ENCODE measurements around the gene DSG2.

The DSG2 gene

GRCh38 chr18:31486165-31486564 lies 11.8 kb upstream of the DSG2 start:
- TF ChIP-seq FOXP2 (optimal IDR thresholded peaks at IDR 0.05; ENCODE audit: borderline replicate concordance, extremely low read depth, extremely low read length, insufficient read depth) = no peak
- TF ChIP-seq POLR2AphosphoS5 (IDR thresholded peaks at IDR 0.05; ENCODE audit: low read depth, low read length) = no peak
- no peak for TF ChIP-seq REST (IDR thresholded peaks at IDR 0.05; ENCODE audit: insufficient read depth in 1 of 2, low read depth in 2 of 2, low read length in 2 of 2)
- TF ChIP-seq TAF1 (IDR thresholded peaks at IDR 0.05; ENCODE audit: borderline replicate concordance, insufficient read depth, low read length) = no peak
- TF ChIP-seq SIN3A (IDR thresholded peaks at IDR 0.05; ENCODE audit: borderline replicate concordance, insufficient read depth, low read length) = no peak

- TF ChIP-seq SIN3A (IDR thresholded peaks at IDR 0.05; ENCODE audit: borderline replicate concordance, insufficient read depth, low read length) (no peak), POLR2AphosphoS5 (IDR thresholded peaks at IDR 0.05; ENCODE audit: low read depth, low read length) (no peak), REST (IDR thresholded peaks at IDR 0.05; ENCODE audit: insufficient read depth in 1 of 2, low read depth in 2 of 2, low read length in 2 of 2) (no peak), FOXP2 (optimal IDR thresholded peaks at IDR 0.05; ENCODE audit: borderline replicate concordance, extremely low read depth, extremely low read length, insufficient read depth) (no peak), TAF1 (IDR thresholded peaks at IDR 0.05; ENCODE audit: borderline replicate concordance, insufficient read depth, low read length) (no peak)
Observed at GRCh38 chr18:31487246-31488015, 10.5 kb upstream of the DSG2 start.

- no peak for TF ChIP-seq FOXP2 (optimal IDR thresholded peaks at IDR 0.05; ENCODE audit: borderline replicate concordance, extremely low read depth, extremely low read length, insufficient read depth)
- no peak for TF ChIP-seq POLR2AphosphoS5 (IDR thresholded peaks at IDR 0.05; ENCODE audit: low read depth, low read length)
- no peak for TF ChIP-seq TAF1 (IDR thresholded peaks at IDR 0.05; ENCODE audit: borderline replicate concordance, insufficient read depth, low read length)
- no peak for TF ChIP-seq SIN3A (IDR thresholded peaks at IDR 0.05; ENCODE audit: borderline replicate concordance, insufficient read depth, low read length)
- no peak for TF ChIP-seq REST (IDR thresholded peaks at IDR 0.05; ENCODE audit: insufficient read depth in 1 of 2, low read depth in 2 of 2, low read length in 2 of 2)
Observed at GRCh38 chr18:31489311-31489710, 8.7 kb upstream of the DSG2 start.

- TF ChIP-seq POLR2AphosphoS5 (IDR thresholded peaks at IDR 0.05; ENCODE audit: low read depth, low read length) (no peak), REST (IDR thresholded peaks at IDR 0.05; ENCODE audit: insufficient read depth in 1 of 2, low read depth in 2 of 2, low read length in 2 of 2) (no peak), FOXP2 (optimal IDR thresholded peaks at IDR 0.05; ENCODE audit: borderline replicate concordance, extremely low read depth, extremely low read length, insufficient read depth) (no peak), TAF1 (IDR thresholded peaks at IDR 0.05; ENCODE audit: borderline replicate concordance, insufficient read depth, low read length) (no peak), SIN3A (IDR thresholded peaks at IDR 0.05; ENCODE audit: borderline replicate concordance, insufficient read depth, low read length) (no peak)
Observed at GRCh38 chr18:31490387-31490786, 7.6 kb upstream of the DSG2 start.
